Measurements from ENCODE around the gene MAGEA8.
"Not testable (repeated sequence)": the region's sequence is repeated elsewhere in the genome, so short reads cannot be mapped to it uniquely, and the experiment has no call there.

The MAGEA8 gene

DNA sequence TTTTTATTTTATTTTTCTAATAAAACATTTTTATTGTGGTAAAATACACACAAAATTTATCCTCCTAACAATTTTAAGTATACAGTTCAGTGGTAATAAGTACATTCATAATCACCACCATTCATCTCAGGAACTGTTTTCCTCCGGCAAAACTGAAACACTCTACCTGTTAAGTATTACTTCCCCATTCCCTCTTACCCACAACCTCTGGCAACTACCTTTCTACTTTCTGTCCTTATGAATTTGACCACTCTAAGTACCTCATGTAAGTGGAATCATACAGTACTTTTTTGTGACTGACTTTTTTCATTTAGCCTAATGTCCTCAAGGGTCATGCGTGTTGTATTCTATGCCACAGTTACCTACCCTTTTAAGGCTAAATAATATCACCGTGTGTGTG, 27.3 kb downstream of the MAGEA8 start:
- DNase-seq = no peak

DNA sequence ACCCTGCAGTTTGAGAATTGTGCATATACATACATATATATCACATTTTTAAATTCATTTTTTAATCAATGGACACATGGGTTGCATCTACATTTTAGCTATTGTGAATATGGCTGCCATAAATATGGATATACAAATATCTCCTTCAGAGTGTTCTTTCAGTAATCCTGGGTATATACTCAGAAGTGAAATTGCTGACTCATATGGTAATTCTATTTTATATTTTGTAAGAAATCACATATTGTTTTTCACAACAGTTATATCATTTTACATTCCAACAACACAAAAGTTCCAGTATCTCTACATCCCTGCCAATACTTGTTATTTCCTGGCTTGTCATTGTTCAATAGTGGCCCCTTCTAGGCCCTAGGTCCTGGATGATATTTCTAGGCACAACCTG, 27.7 kb downstream of the MAGEA8 start:
- no peak for DNase-seq

DNA sequence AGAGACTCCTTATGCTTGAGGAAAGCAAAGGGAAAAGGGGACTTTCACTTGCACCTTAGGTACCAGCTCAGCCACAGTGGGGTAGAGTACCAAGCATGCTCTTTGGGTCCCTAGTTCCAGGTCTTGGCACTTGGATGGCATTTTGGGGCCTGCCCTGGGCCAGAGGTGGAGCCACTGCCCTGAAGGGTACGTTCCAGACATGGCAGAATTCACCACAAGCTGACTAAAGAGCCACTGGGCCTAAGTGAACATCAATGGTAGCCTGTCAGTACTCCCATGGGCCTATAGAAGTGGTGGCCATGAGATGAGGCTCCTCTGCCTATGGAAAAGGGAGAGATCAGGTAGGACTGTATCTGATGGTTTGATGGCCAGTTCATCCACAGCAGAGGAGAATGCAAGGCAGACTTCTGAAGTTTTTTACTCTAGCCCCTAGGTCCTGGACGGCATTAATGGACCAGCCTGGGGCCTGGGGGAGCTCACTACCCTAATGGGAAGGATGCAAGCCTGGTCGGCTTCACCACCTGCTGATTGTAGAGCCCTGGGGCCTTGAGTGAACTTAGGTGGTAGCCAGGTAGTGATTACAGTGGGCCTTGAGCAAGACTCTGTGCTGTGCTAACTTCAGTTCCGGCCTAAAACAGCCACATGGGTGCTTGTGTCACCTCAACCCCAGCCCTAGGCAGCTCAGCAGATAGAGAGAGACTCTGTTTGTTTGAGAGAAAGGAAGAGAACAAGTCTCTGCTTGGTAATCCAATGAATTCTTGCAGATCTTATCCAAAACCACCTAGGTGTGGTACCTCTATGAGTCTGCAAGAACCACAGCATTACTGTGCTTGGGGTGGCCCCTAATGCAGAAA, 28.6 kb downstream of the MAGEA8 start:
- DNase-seq = no peak

DNA sequence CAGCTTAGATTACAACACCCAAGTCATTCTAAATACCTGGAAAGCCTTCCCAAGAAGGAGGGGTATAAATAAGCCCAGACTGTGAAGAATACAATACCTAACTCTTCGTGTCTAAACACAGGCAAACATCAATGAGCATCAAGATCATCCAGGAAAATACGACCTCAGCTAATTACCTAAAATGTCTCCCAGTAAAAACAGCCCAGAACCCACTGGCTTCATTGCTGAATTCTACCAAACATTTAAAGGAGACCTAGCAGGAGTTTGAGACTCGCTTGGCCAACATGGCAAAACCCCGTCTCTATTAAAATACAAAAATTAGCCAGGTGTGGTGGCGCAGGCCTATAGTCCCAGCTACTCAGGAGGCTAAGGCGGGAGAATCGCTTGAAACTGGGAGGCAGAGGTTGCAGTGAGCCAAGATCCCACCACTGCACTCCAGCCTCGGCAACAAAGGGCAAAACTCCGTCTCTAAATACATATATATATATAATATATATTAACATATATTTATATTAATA, 29.3 kb downstream of the MAGEA8 start:
- no peak for DNase-seq

DNA sequence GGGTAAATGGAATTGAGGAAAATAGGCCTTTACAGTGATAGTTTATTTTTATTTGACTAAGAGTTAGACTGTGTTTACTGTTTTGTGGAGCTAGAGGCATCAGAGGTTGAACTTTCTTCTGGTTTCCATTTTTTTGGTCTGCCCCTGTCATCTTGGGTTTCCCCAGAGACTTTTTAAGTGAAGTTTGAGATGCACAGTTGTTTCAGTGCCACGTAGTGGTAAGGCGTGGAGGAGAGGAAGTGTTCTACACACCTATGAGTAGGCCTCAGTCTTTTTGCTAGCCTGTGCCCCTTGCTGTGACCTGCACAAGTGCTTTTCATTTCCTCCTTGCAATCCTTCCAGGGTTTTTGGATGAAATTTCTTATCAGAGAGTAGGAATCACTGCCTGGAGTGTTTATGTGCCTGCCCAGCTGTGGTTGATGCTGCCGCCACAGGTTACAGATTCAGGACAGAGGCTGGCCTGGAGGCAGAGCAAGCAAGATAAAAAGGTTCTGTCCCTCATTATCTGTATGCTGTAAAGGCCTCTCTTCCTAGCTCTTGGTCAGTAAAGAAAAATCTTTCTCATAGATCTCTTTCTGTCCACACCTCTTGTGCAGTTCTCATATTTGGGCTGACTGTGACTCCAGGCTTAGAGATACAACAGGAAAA, 35.9 kb downstream of the MAGEA8 start:
- no peak for DNase-seq

DNA sequence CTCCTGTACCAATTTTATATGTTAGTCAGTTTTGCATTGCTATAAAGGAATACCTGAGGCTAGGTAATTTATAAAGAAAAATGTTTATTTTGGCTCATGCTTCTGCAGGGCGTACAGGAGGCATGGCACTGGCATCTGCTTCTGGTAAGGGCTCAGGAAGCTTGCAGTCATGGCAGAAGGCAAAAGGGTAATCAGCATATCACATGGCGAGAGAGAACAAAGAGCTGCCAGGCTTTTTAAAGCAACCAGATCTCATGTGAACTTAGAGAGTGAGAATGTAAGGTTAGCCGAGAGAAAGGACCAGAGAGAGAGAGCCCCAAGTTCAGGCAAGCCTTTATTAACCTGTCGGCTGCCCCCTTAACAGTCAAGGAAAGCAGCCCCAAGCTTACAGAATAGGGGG, 42.9 kb downstream of the MAGEA8 start:
- DNase-seq = not testable (repeated sequence)

DNA sequence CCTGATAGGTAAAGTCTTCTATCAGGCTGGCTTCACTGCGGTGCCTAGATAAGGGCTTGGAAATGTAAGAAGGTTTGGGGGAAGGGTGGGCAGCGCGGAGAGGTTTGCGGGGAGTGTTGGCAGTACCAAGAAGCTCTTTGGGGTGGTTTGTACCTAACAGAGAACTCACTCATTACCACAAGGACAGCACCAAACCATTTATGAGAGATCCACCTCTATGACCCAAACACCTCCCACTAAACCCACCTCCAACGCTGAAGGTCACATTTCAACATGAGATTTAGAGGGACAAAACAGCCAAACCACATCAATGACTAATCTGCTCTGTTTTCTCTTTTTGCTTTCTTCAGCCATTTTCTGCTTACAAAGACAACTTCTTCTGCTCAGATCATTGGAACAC, 43.5 kb downstream of the MAGEA8 start:
- not testable (repeated sequence) for DNase-seq

DNA sequence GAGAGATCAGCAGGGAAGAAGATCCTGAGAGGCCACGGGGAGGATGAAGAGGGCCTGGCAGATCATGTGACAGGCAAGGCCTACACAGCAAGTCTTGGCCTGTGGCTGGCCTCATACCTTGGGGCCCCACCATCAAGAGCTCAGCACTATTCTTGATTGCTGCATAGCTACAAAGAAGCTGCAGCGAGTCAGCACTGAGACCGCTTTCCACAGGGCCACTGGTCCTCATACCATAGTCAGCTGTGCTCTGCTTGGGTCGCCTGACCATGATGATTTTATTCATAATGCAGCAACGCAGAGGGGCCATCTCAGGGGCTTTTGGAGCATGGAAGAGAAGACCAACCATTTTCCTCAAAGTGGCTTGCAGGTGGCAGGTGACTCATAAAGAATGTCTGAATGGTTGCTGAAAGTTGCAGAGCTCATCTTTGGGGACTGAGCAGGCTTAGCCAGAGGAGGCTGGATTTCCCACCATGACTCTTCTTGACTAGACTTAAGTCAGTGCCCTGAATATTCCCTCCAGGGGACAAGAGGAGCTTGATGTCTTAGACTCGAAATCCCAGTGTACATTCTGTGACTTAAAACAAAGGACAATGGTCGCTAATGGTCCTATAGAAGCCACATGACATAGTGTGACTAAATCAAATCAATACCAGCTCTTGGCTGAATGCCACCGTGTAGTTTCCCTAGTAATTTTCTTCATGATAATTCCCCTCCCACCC, 46.4 kb downstream of the MAGEA8 start:
- not testable (repeated sequence) for DNase-seq

DNA sequence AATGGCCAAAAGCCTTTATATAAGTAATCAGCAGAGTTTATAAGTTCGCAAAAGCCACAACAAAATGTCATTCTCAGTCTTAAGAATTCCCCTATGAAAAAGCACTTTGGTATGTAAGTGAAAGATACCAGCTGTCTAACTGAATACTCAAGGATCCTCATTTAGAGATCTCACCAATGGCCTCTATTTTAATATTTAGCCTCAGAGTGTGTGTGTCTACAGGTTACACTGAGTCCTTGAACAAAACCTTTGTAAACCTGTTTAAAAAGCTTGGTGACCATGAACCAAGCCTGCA, 46.9 kb downstream of the MAGEA8 start:
- DNase-seq = not testable (repeated sequence)

DNA sequence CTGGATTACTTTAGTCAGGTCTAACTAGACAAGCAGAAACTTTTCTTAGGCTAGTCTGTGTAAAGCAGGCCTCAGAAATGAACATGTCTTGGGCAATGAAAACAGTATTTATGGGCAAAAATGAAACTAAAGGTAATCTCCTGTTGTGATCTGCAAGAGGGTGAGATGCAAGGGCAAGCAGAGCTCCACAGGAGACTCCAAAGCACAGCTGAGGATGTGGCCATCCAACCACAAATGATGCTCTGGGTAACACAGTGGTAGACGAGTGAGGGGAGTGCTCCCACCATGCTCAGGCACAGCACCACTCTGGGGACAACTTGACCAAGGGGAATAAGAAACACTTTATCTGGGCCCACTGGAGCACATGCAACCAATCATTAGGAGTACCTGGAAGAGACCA, 47.7 kb downstream of the MAGEA8 start:
- not testable (repeated sequence) for DNase-seq

DNA sequence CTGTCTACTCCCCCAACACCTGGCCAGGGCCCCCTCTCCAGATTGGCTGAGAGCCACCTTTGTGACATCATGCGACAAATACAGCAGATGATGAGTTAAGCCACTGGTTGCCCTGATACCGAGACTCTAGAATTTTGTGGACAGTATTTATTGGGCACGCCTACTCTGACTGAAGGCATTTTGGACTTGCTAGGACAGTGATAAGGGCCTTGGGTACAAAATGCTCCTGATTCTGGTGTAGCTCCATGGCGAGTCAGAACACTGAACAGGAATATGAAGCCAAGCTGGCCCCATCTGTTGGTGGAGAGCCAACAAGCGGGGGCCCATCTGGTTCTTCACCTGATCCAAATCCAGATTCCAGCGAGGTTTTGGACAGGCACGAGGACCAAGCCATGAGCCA, 48.4 kb downstream of the MAGEA8 start, which contains the start of gene HSFX4:
HSFX4 (plus strand) TSS at position 174 of the 400 bp plus-strand sequence; CDS start at position 246, 72 bp downstream.
- DNase-seq = not testable (repeated sequence)

DNA sequence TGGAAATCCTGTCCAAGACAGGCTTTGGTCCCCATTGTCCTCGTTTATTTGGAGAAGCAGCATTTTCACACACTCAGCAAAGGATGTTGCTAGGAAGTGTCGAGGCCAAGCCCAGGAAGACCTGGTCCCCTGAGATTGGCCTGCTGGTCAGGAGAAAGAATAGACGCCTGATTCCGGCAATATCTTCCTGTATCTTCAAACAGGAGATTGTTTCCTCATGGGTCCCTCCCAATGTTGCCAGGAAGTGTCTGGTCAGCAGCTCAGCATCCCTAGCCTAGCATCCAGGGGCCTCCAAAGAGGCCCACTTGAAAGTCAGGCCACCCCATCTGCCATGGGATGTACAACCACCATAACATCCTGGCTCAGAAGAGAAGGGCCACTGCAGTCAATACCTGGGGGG, 50.4 kb downstream of the MAGEA8 start:
- not testable (repeated sequence) for DNase-seq

DNA sequence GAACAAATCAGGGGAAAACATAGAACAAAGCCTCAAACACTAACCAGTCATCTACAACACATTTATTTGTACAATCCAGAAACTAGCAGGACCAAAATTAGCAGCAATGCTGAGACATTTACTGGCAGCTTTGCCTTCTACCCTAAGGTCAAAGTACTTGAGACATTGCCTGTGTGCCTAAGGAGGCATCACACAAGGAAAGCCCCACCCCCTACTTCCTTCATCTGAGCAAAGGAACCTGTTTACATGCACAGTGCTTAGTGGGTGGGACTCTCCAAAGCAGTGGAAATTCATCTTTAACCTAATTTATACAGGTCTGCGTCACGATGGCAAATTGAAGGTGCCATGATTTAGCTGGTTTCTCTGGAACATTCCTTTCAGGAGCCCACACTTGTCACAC, 51.2 kb downstream of the MAGEA8 start:
- DNase-seq = not testable (repeated sequence)

DNA sequence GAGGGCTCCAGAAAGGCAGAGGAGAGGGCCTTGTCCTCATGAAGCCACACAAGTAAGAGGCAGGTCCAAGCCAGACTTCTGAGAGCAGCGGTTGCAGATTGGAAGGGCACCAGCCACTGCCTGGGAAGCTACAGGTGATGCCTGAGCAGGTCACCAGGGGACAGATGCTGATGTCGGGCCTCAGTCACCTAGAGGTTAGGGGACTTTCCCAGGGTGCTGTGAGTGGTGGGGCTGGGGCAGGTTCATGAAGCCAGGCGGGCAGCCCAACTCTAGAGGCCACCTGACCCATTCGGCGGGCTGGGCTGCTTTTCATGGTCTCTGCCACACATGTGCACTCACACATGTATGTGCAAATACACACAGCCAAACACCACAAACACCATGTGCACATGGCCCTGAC, 52.0 kb downstream of the MAGEA8 start:
- not testable (repeated sequence) for DNase-seq

DNA sequence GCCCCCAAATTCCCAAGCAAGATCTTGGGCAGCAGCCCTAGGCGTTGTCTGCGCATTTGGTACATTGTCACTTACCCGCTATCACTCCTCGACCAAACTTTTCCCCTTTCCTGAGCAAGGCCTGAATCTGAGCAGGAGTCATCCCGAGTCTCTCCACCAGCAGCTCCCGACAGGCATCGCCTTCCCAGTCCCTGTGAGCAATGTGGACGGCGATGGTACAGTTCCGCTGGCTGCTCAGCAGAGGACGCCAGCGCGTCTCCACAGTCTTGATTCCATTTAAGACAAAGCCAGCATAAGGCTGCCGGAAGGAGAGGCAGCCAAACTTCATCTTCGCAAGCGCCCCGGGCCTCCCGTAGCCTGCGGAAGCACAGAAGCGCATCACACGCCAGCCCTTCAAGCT, 52.6 kb downstream of the MAGEA8 start:
- not testable (repeated sequence) for DNase-seq

Measured in activated CD4-positive, alpha-beta T cell treated with anti-CD3 and anti-CD28 coated beads for 1 hour (primary cell).